ENCODE results near the gene NAGPA.

Gene NAGPA

DNA sequence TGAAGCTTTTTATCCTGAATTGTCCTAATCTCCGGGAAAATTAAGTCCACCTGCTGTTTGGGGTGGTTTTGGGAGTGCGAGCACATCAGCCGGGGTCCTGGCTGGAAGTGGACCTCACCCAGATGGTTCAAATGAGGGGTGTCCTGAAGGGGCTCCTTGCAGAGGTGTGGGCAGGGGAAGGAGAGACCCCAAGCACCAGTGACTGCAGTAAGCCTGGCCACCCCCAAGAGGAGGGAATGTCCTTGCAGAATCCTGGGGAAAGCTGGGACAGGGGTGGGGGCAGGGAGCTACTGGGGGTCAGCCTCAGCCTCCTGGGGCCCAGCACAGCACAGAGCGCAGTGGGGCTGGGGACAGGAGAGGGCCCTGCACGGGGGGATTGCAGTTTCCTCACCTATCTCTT is 29.4 kb downstream of the NAGPA start:
- Histone ChIP-seq H2BK120ac (ENCODE audit: low read depth, low read length) (no peak overlapping the region), H2BK5ac (ENCODE audit: low read length) (no peak overlapping the region), H2AK5ac (ENCODE audit: low read length) (no peak overlapping the region), H4K8ac (ENCODE audit: low read depth, low read length) (no peak overlapping the region), H3K4me2 (ENCODE audit: low read length) (no peak overlapping the region), H3K27me3 (ENCODE audit: insufficient read depth, low read length, poor library complexity) (no peaks in the 10 kb centered on the region), H3K27ac (ENCODE audit: low read depth, low read length) (no peak overlapping the region), H3K56ac (ENCODE audit: low read length) (no peak overlapping the region), H2BK15ac (replicated peaks; ENCODE audit: low read depth) (no peak overlapping the region), H3K79me1 (ENCODE audit: low read length) (no peaks in the 10 kb centered on the region), H4K5ac (ENCODE audit: low read length) (no peak overlapping the region), H3K4me3 (ENCODE audit: low read length) (no peak overlapping the region), H3K79me2 (ENCODE audit: control insufficient read depth, insufficient read depth, low read length) (no peaks in the 10 kb centered on the region), H3K9ac (ENCODE audit: low read length) (no peak overlapping the region), H3K4ac (ENCODE audit: low read depth, low read length) (no peak overlapping the region), H3K23ac (ENCODE audit: low read length) (no peak overlapping the region), H3K4me1 (ENCODE audit: control insufficient read depth, low read depth, low read length) (no peaks in the 10 kb centered on the region), H3K18ac (ENCODE audit: low read length) (no peak overlapping the region), H3K36me3 (ENCODE audit: control insufficient read depth, insufficient read depth, low read length) (no peaks in the 10 kb centered on the region)
- DNase-seq, result no peak
- WGBS (ENCODE audit: extremely low coverage, insufficient coverage, low lambda C conversion rate), result no CpG with 5 or more reads among the region's 5 CpGs

DNA sequence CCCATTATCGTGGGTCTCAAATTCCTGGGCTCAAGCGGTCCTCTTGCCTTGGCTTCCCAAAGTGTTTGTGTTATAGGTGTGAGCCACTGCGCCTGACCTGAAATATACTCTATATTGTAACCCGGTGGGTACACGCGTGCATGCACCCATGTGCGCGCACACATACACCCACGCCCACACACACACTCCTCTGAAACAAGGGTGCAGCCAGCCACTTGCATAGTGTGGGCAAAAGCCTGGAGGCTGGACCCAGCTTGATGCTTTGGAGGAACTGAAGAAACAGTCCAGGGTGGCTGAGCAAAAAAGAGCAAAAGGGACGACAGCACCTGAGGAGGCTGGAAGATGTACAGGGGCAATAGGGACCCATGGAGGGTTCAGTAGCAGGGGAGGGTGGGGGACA is 29.9 kb downstream of the NAGPA start:
- Histone ChIP-seq H3K23ac (ENCODE audit: low read length) (no peak overlapping the region), H2BK120ac (ENCODE audit: low read depth, low read length) (no peak overlapping the region), H3K79me2 (ENCODE audit: control insufficient read depth, insufficient read depth, low read length) (no peaks in the 10 kb centered on the region), H3K4ac (ENCODE audit: low read depth, low read length) (no peak overlapping the region), H4K5ac (ENCODE audit: low read length) (no peak overlapping the region), H3K18ac (ENCODE audit: low read length) (no peak overlapping the region), H2AK5ac (ENCODE audit: low read length) (no peak overlapping the region), H2BK15ac (replicated peaks; ENCODE audit: low read depth) (no peak overlapping the region), H3K27ac (ENCODE audit: low read depth, low read length) (no peak overlapping the region), H3K9ac (ENCODE audit: low read length) (no peak overlapping the region), H2BK5ac (ENCODE audit: low read length) (no peak overlapping the region), H3K4me2 (ENCODE audit: low read length) (no peak overlapping the region), H3K4me1 (ENCODE audit: control insufficient read depth, low read depth, low read length) (no peaks in the 10 kb centered on the region), H3K36me3 (ENCODE audit: control insufficient read depth, insufficient read depth, low read length) (no peaks in the 10 kb centered on the region), H3K27me3 (ENCODE audit: insufficient read depth, low read length, poor library complexity) (no peaks in the 10 kb centered on the region), H4K8ac (ENCODE audit: low read depth, low read length) (no peak overlapping the region), H3K4me3 (ENCODE audit: low read length) (no peak overlapping the region), H3K56ac (ENCODE audit: low read length) (no peak overlapping the region), H3K79me1 (ENCODE audit: low read length) (no peaks in the 10 kb centered on the region)
- WGBS (ENCODE audit: extremely low coverage, insufficient coverage, low lambda C conversion rate), result no CpG with 5 or more reads among the region's 10 CpGs
- no peak for DNase-seq

- Histone ChIP-seq H4K8ac (ENCODE audit: low read depth, low read length) (no peak overlapping the region), H3K56ac (ENCODE audit: low read length) (no peak overlapping the region), H3K4me2 (ENCODE audit: low read length) (no peak overlapping the region), H3K9ac (ENCODE audit: low read length) (no peak overlapping the region), H3K4me3 (ENCODE audit: low read length) (no peak overlapping the region), H2BK120ac (ENCODE audit: low read depth, low read length) (no peak overlapping the region), H3K36me3 (ENCODE audit: control insufficient read depth, insufficient read depth, low read length) (no peaks in the 10 kb centered on the region), H2BK15ac (replicated peaks; ENCODE audit: low read depth) (no peak overlapping the region), H3K79me2 (ENCODE audit: control insufficient read depth, insufficient read depth, low read length) (no peaks in the 10 kb centered on the region), H2BK5ac (ENCODE audit: low read length) (no peak overlapping the region), H3K4ac (ENCODE audit: low read depth, low read length) (no peak overlapping the region), H3K23ac (ENCODE audit: low read length) (no peak overlapping the region), H2AK5ac (ENCODE audit: low read length) (no peak overlapping the region), H4K5ac (ENCODE audit: low read length) (no peak overlapping the region), H3K18ac (ENCODE audit: low read length) (no peak overlapping the region), H3K79me1 (ENCODE audit: low read length) (no peaks in the 10 kb centered on the region), H3K27me3 (ENCODE audit: insufficient read depth, low read length, poor library complexity) (no peaks in the 10 kb centered on the region), H3K4me1 (ENCODE audit: control insufficient read depth, low read depth, low read length) (no peaks in the 10 kb centered on the region), H3K27ac (ENCODE audit: low read depth, low read length) (no peak overlapping the region)
- DNase-seq, result no peak
- WGBS (ENCODE audit: extremely low coverage, insufficient coverage, low lambda C conversion rate), result no CpG with 5 or more reads among the region's 12 CpGs
These were observed 30.5 kb downstream of the NAGPA start for GRCh38 chr16:5003211-5003610.

DNA sequence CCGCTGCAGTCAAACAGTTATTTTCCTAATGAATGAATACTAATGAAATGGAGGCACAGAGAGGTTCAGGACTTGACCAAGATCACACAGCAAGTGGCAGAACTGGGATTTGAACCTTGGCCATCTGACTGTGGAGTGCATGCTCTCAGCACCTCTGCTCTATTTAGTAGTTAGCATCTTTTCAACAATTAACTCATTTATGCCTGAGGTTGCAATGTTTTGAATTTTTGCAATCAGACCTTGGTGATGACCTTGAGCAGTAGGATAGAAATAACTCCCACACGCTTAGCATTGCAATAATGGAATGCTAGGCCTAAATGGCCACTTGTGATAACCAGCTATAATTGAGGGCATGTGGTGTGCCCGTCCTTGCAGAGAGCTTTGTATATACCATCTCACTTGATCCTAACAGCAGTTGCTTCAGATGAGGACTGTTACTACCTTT is 31.0 kb downstream of the NAGPA start:
- H3K4me2 ChIP-seq (ENCODE audit: low read length), result no peak overlapping the region
- H3K4ac ChIP-seq (ENCODE audit: low read depth, low read length), result no peak overlapping the region
- no peaks in the 10 kb centered on the region for H3K79me1 ChIP-seq (ENCODE audit: low read length)
- H3K23ac ChIP-seq (ENCODE audit: low read length), result no peak overlapping the region
- H4K5ac ChIP-seq (ENCODE audit: low read length), result no peak overlapping the region
- no peak overlapping the region for H3K56ac ChIP-seq (ENCODE audit: low read length)
- no peak overlapping the region for H2BK5ac ChIP-seq (ENCODE audit: low read length)
- no peaks in the 10 kb centered on the region for H3K27me3 ChIP-seq (ENCODE audit: insufficient read depth, low read length, poor library complexity)
- H3K79me2 ChIP-seq (ENCODE audit: control insufficient read depth, insufficient read depth, low read length), result no peaks in the 10 kb centered on the region
- no peak for DNase-seq
- H3K27ac ChIP-seq (ENCODE audit: low read depth, low read length), result no peak overlapping the region
- H2AK5ac ChIP-seq (ENCODE audit: low read length), result no peak overlapping the region
- no peak overlapping the region for H3K9ac ChIP-seq (ENCODE audit: low read length)
- H3K18ac ChIP-seq (ENCODE audit: low read length), result no peak overlapping the region
- H3K4me3 ChIP-seq (ENCODE audit: low read length), result no peak overlapping the region
- no peaks in the 10 kb centered on the region for H3K36me3 ChIP-seq (ENCODE audit: control insufficient read depth, insufficient read depth, low read length)
- no peaks in the 10 kb centered on the region for H3K4me1 ChIP-seq (ENCODE audit: control insufficient read depth, low read depth, low read length)
- no peak overlapping the region for H2BK120ac ChIP-seq (ENCODE audit: low read depth, low read length)
- no peak overlapping the region for H2BK15ac ChIP-seq (replicated peaks; ENCODE audit: low read depth)
- no CpG with 5 or more reads among the region's 3 CpGs for WGBS (ENCODE audit: extremely low coverage, insufficient coverage, low lambda C conversion rate)
- H4K8ac ChIP-seq (ENCODE audit: low read depth, low read length), result no peak overlapping the region

DNA sequence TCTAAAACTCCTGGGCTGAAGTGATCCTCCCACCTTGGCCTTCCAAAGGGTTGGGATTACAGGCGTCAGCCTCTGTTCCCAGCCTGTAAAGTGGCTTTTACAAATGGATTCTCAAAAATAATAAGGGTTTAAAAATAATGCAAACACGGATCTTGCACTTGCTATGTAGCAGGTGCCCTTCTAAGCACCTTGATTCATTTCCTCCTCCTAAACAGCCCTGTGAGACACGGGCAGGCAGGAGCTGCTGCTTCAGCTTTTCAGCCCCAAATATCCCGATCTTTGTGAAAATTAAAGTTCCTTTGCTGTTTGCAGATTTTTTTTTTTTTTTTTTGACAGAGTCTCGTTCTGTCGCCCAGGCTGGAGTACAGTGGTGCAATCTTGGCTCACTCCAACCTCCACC is 31.7 kb downstream of the NAGPA start:
- Histone ChIP-seq H4K8ac (ENCODE audit: low read depth, low read length) (no peak overlapping the region), H2BK15ac (replicated peaks; ENCODE audit: low read depth) (no peak overlapping the region), H3K18ac (ENCODE audit: low read length) (no peak overlapping the region), H3K4ac (ENCODE audit: low read depth, low read length) (no peak overlapping the region), H3K79me2 (ENCODE audit: control insufficient read depth, insufficient read depth, low read length) (no peaks in the 10 kb centered on the region), H2AK5ac (ENCODE audit: low read length) (no peak overlapping the region), H3K4me2 (ENCODE audit: low read length) (no peak overlapping the region), H3K27me3 (ENCODE audit: insufficient read depth, low read length, poor library complexity) (no peaks in the 10 kb centered on the region), H3K36me3 (ENCODE audit: control insufficient read depth, insufficient read depth, low read length) (no peaks in the 10 kb centered on the region), H3K4me1 (ENCODE audit: control insufficient read depth, low read depth, low read length) (no peaks in the 10 kb centered on the region), H3K4me3 (ENCODE audit: low read length) (no peak overlapping the region), H3K56ac (ENCODE audit: low read length) (no peak overlapping the region), H3K79me1 (ENCODE audit: low read length) (no peaks in the 10 kb centered on the region), H4K5ac (ENCODE audit: low read length) (no peak overlapping the region), H2BK5ac (ENCODE audit: low read length) (no peak overlapping the region), H2BK120ac (ENCODE audit: low read depth, low read length) (no peak overlapping the region), H3K27ac (ENCODE audit: low read depth, low read length) (no peak overlapping the region), H3K9ac (ENCODE audit: low read length) (no peak overlapping the region), H3K23ac (ENCODE audit: low read length) (no peak overlapping the region)
- DNase-seq, result no peak
- WGBS (ENCODE audit: extremely low coverage, insufficient coverage, low lambda C conversion rate), result no CpG with 5 or more reads among the region's 6 CpGs

- Histone ChIP-seq H3K4ac (ENCODE audit: low read depth, low read length) (no peak overlapping the region), H3K27me3 (ENCODE audit: insufficient read depth, low read length, poor library complexity) (no peaks in the 10 kb centered on the region), H3K56ac (ENCODE audit: low read length) (no peak overlapping the region), H3K4me3 (ENCODE audit: low read length) (no peak overlapping the region), H3K4me1 (ENCODE audit: control insufficient read depth, low read depth, low read length) (no peaks in the 10 kb centered on the region), H3K4me2 (ENCODE audit: low read length) (no peak overlapping the region), H2BK15ac (replicated peaks; ENCODE audit: low read depth) (no peak overlapping the region), H3K79me1 (ENCODE audit: low read length) (no peaks in the 10 kb centered on the region), H2BK5ac (ENCODE audit: low read length) (no peak overlapping the region), H3K9ac (ENCODE audit: low read length) (no peak overlapping the region), H3K36me3 (ENCODE audit: control insufficient read depth, insufficient read depth, low read length) (no peaks in the 10 kb centered on the region), H4K8ac (ENCODE audit: low read depth, low read length) (no peak overlapping the region), H3K23ac (ENCODE audit: low read length) (no peak overlapping the region), H4K5ac (ENCODE audit: low read length) (no peak overlapping the region), H2BK120ac (ENCODE audit: low read depth, low read length) (no peak overlapping the region), H3K79me2 (ENCODE audit: control insufficient read depth, insufficient read depth, low read length) (no peaks in the 10 kb centered on the region), H2AK5ac (ENCODE audit: low read length) (no peak overlapping the region), H3K18ac (ENCODE audit: low read length) (no peak overlapping the region), H3K27ac (ENCODE audit: low read depth, low read length) (no peak overlapping the region)
- WGBS (ENCODE audit: extremely low coverage, insufficient coverage, low lambda C conversion rate), result no CpG with 5 or more reads among the region's 7 CpGs
- no peak for DNase-seq
These were observed 32.2 kb downstream of the NAGPA start for GRCh38 chr16:5001571-5001970.
